HEK293 (cell line): ENCODE measurements around the gene SPON1.

Source experiments
- CTCF ChIP-seq: fragments of 450-650 bp; formaldehyde crosslinking; IDR thresholded peaks from 2 replicates; pipeline ENCODE4 v1.5.1; 2016; ENCODE audit warnings: missing biosample characterization, missing genetic modification characterization
- PRDM1 ChIP-seq: fragments of 450-650 bp; formaldehyde crosslinking; IDR thresholded peaks from 2 replicates; pipeline ENCODE4; 2016; ENCODE audit warnings: missing biosample characterization, missing genetic modification characterization
- REST ChIP-seq: fragments of 450-650 bp; formaldehyde crosslinking; IDR thresholded peaks from 2 replicates; pipeline ENCODE4 v1.5.1; 2016; ENCODE audit warnings: missing biosample characterization, missing genetic modification characterization
- TCF7L2 ChIP-seq: IDR thresholded peaks from 2 replicates; pipeline ENCODE4 v1.6.1; 2011; ENCODE audit warnings: low read depth, mild to moderate bottlenecking, inconsistent platforms, low read length, moderate library complexity, borderline replicate concordance
- ZBTB8A ChIP-seq: fragments of 450-650 bp; formaldehyde crosslinking; IDR thresholded peaks from 2 replicates; pipeline ENCODE4 v1.5.1; 2016; ENCODE audit warnings: missing biosample characterization, missing genetic modification characterization
- ZNF274 ChIP-seq, 2 experiments: fragments of 200-500 bp in 1 of 2; fragments of 450-650 bp in 1 of 2; sonication (Bioruptor generic) in 1 of 2; formaldehyde crosslinking in 1 of 2; IDR thresholded peaks; 2 replicates each; pipeline versions ENCODE4 v1.5.1 to v1.6.1; 2014 to 2016; ENCODE audit warnings: borderline replicate concordance in 1 of 2, inconsistent platforms in 1 of 2, low read length in 1 of 2, missing biosample characterization in 1 of 2, missing genetic modification characterization in 1 of 2
- ZNF362 ChIP-seq: fragments of 450-650 bp; formaldehyde crosslinking; IDR thresholded peaks from 2 replicates; pipeline ENCODE4 v1.5.1; 2016; ENCODE audit warnings: missing biosample characterization, missing genetic modification characterization
- ZNF660 ChIP-seq: fragments of 450-650 bp; IDR thresholded peaks from 2 replicates; pipeline ENCODE4 v1.5.1; 2018; ENCODE audit warnings: missing biosample characterization, mild to moderate bottlenecking, missing genetic modification characterization
- ZNF768 ChIP-seq: fragments of 450-650 bp; formaldehyde crosslinking; IDR thresholded peaks from 2 replicates; pipeline ENCODE4 v1.5.1; 2018; ENCODE audit warnings: missing biosample characterization, mild to moderate bottlenecking, missing genetic modification characterization
- ZNF792 ChIP-seq: fragments of 450-650 bp; formaldehyde crosslinking; IDR thresholded peaks from 2 replicates; pipeline ENCODE4 v1.5.1; 2016; ENCODE audit warnings: missing biosample characterization, missing genetic modification characterization
- ZXDB ChIP-seq: fragments of 450-650 bp; formaldehyde crosslinking; IDR thresholded peaks from 2 replicates; pipeline ENCODE4 v1.5.1; 2016; ENCODE audit warnings: missing biosample characterization, missing genetic modification characterization

GRCh38 chr11:13997881-13998280 is 35.4 kb downstream of the SPON1 start:
- TF ChIP-seq ZXDB (tag by site-specific recombination): no peak
- TF ChIP-seq CTCF (tag by site-specific recombination): no peak
- TF ChIP-seq ZNF768 (tag by site-specific recombination): no peak
- no peak for TF ChIP-seq ZNF362 (tag by site-specific recombination)
- no peak for TF ChIP-seq PRDM1 (tag by site-specific recombination)
- no peak for TF ChIP-seq REST (tag by site-specific recombination)
- TF ChIP-seq TCF7L2: no peak
- no peak for TF ChIP-seq ZNF660 (tag by site-specific recombination)
- TF ChIP-seq ZNF274 (IDR thresholded peaks at IDR 0.05; ENCODE audit: low read length): no peak
- no peak for TF ChIP-seq ZNF274 (tag by site-specific recombination; IDR thresholded peaks at IDR 0.05; ENCODE audit: borderline replicate concordance)
- TF ChIP-seq ZNF792 (tag by site-specific recombination): no peak
- no peak for TF ChIP-seq ZBTB8A
